Measurements from ENCODE around the gene MAP2K1.
"Not testable (repeated sequence)": the region's sequence is repeated elsewhere in the genome, so short reads cannot be mapped to it uniquely, and the experiment has no call there.

Gene MAP2K1

DNA sequence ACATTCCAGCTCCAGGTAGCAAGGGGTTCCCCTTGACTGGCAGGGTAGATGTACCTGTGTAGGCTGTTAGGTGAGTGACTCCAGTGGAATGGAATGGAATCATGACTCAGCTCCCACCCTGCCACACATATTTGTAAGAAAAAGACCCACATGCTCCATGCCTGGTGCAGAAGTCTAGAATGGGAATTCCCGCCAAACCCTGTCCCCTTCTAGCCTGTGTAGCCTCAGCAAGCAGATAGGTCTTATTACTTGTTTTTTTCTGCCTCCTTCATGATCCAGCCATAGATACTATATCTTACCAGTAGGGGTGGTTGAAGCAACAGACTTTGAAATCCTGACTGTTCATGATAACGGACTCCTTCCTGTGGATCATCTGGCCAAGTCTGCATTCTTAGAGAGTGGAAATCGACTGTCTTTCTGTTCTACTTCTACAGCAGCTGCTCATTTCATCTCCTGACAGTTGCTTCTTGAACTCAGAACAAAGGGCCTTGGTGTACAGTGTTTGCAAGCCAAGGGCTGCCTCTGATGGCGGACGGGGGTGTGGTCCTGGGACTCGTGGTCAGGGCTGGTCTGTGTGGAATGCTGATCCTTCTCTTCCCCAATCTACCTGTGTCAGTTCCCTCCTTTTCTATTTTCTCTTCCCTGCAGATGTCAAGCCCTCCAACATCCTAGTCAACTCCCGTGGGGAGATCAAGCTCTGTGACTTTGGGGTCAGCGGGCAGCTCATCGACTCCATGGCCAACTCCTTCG is 94.6 kb downstream of the MAP2K1 start:
- peak; percentile 13 for DNase-seq

DNA sequence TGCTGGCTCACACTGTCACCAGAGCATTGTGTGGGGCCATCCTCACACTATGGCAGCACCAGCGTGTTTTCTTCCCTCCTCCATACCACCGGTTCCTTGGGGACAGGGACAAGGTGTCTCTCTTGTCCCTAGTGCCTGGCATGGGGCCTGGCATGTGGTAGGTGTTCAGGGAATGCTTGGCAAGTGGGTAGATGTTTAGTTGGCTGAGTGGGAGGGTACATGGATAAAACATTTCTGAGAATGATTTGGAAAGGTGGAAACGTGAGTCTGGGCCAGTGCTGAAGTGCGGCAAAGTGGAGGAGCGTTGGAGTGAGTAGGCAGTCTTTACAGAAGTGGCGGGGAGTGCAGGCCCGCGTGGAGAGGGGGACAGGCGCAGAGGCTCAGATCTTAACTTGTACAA is 95.8 kb downstream of the MAP2K1 start:
- DNase-seq, result no peak

DNA sequence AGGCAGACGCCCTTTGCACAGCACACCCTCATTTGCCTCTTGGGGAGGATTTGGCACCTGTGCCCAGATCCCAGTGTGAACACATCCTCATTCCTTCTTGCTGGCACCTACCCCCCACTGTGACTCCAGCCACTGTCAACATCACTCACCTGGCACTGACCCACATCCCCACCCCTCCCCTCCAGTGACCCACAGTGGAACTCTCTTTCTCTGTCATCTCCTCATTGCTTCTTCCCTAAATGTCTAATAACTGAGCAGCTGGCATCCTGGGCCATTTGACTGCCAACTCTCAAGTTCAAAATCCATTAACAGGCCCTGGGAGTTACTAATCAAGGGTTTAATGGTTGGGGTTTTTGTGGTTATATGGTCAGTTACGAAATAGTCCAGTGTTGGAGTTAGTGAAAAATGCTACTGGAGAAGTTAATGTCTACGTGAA is 96.4 kb downstream of the MAP2K1 start:
- peak; percentile 40 for DNase-seq

DNA sequence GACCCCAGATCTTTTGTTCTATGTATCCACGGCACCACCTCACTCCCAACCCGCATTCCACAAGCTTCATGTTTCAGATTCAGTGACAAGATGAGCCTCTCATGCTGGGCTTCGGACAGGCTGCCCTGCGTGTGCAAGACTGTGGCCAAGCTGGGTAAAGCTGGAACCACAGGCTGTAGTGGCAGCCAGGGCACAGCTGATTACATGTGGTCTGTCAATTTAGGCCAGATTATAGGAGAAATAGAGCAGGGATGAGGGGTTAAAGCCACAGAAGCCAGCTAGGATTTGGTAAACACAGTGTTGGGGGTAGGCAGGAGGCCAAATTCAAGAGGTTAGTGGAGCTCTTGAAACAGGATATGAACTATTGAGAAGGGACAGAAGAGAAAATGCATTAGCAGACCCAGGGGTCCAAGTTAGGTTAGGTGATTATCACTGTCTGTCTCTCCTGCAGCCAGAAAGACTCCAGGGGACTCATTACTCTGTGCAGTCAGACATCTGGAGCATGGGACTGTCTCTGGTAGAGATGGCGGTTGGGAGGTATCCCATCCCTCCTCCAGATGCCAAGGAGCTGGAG is 97.9 kb downstream of the MAP2K1 start:
- DNase-seq, result no peak

DNA sequence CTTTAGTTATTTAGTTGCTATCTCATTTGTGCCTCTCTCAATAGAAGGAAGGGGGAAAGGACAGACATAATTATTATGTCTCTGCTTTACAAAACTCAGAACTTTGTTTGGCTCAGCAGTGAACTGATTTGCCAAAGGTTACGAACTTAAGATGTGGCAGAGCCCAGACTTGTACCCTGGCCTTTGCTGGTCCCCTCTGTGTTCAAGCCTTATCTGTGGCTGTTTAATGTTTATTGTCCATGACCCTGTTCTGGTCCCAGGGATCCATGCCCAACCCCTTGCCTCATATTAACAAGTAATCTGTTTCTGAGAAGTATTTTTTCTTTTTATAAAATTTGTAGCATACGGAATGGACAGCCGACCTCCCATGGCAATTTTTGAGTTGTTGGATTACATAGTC is 100.2 kb downstream of the MAP2K1 start:
- no peak for DNase-seq

DNA sequence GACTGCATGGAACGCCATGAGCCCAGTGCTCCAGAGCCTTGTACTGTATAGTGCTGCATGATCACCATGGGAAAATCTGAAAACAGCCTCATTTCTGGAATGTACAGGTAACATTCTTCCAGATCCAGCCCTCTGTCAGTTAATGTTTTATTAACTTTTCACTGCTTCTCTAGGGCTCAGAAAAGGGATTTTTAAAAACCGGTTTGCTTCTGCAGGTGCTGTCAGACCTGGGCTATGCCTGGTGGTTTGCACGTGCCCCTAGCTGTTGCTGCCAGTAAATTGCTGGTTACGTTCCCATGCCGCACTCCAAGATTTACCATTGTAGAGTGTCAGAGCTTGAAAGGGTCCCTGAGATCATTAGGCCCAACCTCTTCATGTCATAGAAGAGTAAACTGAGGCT is 101.8 kb downstream of the MAP2K1 start:
- DNase-seq, result no peak

DNA sequence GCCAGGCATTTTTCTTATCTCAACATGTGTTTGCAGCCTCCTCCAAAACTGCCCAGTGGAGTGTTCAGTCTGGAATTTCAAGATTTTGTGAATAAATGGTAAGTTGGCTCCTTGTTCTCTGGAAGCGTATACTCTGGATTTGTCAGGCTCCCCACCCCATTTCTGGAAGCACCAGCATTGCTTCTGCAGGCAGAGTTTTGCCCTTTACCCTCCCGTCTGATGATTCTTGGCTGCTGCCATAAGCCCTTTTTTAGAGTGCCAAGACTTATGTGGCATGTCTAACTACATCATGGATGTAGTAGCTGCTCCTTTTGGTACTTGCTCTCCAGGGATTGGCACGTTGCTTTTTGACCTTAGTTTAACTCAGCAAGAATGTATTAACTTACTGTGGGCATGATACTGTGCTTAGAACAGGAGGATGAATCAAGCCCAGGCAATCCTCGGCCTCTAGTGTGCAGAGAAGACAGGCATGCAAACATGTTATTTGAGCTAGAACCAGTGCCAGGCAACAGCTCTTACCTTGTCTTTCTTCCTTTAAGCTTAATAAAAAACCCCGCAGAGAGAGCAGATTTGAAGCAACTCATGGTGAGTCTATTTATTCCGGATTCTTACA is 102.6 kb downstream of the MAP2K1 start:
- no peak for DNase-seq

DNA sequence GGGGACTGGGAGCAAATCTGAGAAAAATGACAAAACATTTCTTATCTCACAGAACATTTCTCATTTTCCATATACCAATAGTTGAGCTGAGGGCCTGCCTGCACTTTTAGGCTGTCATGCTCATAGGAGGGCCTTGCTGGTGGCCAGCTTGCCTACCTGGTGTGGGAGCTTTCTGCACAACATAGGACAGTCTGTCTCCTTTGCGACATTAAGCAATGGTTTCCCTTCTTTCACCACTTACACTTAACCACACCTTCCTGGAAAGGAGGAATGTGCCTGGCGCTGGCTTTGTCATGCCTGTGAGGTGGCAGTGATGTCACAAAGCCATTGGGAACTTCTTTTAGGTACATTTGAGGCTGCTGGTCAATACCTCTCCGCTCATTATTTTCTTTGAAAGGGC is 105.1 kb downstream of the MAP2K1 start:
- DNase-seq, result no peak

DNA sequence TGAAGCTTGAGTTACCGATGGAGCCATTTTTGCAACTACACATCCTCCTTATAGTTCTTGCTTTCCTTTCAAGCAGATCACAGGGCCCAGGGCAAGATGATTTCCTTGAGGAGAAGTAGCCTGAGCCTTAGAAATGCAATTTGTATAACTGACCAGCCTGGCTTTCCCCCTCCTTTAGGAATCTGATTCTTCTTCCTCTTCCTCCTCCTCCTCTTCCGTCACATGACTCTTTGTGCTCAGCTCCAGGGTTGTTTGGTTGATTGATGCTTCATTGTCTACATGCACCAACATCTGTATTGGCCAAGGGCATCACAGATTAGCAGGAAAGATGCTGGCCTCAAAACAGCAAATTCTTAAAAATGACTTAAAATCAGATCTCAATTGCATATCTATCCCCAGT is 107.5 kb downstream of the MAP2K1 start:
- no peak for DNase-seq

DNA sequence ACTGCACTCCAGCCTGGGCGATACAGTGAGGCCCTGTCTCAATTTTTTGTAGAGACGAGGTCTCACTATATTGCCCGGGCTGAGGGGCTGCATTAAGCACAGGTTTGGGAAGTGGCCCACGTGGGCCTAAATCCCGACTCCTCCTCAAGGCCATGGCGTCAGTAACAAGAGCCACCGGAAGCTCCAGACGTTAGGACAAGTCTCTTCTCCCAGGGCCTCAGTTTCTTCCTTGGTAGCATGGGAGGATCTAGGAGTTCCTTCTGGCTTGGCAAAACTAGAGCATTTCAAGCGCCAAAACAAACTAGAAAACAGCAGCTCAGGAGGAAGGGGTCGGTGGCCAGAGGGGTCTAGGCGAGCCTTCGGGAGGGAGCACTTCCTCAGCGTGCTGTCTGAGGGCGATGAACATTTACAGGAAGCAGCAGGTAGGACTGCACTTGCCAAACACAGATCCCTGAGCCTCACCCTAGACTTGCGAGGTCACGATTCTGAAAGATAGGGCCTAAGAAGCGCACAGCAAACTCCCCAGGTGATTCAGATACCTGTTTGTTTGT is 110.3 kb downstream of the MAP2K1 start:
- DNase-seq, result peak; percentile 63

DNA sequence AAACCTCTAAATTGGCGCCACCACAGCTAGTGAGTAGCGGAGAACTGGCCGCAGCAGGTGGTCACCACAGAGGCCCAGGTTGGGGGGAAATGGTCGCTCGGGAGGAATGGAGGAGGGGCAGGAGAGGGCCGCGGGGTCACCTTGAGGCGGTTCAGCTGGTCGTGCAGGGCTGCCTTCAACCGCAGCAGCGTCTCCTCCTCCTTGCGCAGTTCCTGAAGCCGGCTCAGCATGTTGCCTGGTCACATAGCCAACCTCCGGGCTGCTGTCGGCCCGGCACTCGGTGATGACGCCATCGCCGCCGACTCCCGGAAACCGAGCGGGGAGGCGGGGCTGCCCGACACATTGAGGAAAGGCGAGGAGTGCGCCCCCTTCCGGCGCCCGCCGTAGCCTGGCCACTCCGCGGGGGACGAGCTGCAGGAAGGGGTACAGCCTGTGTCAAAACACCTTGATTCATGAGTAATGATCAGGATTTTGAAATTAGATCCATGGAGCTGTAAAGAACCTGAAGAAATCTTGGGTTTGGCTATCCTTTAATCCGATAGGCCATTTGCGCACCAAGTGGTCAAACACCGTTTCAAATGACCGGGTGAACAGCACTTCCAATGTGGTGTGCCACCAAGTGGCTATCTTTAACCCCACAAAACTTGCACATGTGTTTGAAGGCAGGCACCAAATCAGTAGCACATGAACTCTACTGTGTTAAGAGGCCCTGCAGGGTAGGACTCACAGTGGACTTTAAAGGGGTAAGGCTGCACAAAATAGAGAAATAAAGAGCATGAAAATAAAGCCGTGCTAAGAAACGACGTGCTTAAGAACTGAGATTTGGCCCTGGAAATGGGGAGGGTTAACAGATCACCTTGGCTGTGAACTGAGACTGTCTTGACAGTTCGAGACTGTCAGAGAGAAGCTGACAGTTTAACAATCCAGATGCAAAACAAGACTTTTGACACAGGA is 111.1 kb downstream of the MAP2K1 start, which contains the start of gene SNAPC5:
SNAPC5 (minus strand) TSS at position 261 of the 954 bp plus-strand sequence; CDS start at position 230, 31 bp downstream.
- DNase-seq, result peak; percentile 96

DNA sequence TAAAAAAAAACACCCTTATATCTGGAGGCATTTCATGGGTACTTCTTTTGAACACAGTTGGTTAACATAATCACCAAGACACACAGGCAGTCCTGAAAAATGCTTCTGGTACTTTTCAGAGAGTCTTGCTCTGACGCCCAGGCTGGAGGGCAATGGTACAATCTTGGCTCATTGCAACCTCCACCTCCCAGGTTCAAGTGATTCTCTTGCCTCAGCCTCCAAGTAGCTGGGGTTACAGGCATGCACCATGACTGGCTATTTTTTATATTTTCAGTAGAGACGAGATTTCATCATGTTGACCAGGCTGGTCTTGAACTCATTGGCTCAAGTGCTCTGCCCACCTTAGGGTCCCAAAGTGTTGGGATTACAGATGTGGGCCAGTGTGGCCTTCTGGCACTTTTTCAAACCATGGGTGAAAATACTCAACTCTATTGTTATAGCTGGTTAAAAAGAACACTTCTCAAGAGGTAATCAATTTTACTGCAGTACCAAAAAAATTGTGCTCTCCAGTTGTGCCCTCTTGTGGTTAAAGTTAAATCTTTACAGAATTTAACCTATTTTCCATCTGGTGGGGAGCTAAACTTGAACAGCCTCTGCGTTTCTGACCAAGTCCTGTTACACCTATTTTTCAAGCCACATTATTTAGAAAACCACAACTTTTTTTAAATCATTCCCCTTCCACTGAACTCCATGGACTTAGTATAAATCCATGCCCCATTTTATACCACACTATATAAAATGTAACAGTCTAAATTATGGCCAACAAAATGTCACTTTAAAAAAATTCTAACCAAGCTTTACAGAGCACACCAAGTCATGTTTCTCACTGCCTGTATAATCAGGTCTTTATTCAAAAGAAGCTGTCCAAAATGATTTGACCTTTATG is 112.0 kb downstream of the MAP2K1 start:
- peak; percentile 68 for DNase-seq

DNA sequence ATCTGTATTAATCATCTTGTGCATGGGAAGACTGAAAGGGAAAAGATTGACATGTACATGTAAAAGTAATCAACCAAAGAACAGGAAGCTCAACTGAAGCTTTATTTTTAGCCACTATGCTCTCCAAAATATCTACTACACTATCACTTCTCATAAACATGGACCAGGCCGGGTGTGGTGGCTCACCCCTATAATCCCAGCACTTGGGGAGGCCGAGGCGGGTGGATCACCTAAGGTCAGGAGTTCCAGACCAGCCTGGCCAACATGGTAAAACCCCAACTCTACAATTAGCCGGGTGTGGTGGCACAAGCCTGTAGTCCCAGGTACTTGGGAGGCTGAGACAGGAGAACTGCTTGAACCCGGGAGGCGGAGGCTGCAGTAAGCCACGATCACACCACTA is 113.6 kb downstream of the MAP2K1 start:
- not testable (repeated sequence) for DNase-seq

DNA sequence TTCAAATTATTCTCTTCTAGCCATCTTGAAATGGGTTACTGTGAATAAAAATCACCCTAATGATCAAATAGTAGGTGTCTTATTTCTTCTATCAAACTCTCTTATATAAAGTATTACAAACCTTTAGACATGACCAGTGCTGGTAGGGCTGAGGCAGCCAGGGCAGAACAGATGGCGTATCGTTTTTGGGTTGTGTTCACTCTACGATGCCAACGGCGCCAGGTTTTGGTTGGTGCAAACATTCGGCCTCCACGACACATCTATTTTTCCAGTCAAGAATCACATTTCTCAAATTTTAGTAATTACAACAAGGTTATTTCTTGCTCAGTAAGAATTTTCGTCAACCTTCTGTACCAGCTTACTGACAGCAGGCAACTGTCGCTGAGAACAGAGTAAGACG is 115.8 kb downstream of the MAP2K1 start:
- no peak for DNase-seq

DNA sequence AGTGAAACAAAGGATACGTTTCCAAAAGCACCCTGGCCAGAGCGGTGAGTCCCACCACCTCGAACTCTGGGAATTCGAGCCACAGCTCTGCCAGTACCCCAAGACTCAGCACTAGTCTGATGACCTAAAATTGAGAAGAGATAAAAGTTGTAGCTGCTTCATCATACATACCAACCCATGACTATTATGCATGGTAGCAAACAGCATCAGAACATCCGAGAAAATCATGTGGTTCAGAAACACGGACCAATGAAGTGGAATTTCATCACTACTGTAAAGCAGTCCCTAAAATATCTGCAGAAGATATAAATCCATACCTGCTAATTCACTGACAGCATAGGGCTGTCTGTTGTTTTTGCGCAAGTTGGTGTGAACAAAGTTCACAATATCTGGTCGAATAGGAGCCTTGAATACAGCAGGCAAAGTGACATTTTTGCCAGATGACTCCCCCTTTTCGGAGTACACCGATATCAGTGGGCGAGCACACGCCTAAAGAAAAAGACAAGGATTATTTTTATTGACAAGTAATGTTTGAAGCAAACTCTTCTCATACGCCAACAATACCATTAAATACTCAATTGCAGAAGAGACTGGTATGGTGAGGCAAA is 116.4 kb downstream of the MAP2K1 start:
- not testable (repeated sequence) for DNase-seq

DNA sequence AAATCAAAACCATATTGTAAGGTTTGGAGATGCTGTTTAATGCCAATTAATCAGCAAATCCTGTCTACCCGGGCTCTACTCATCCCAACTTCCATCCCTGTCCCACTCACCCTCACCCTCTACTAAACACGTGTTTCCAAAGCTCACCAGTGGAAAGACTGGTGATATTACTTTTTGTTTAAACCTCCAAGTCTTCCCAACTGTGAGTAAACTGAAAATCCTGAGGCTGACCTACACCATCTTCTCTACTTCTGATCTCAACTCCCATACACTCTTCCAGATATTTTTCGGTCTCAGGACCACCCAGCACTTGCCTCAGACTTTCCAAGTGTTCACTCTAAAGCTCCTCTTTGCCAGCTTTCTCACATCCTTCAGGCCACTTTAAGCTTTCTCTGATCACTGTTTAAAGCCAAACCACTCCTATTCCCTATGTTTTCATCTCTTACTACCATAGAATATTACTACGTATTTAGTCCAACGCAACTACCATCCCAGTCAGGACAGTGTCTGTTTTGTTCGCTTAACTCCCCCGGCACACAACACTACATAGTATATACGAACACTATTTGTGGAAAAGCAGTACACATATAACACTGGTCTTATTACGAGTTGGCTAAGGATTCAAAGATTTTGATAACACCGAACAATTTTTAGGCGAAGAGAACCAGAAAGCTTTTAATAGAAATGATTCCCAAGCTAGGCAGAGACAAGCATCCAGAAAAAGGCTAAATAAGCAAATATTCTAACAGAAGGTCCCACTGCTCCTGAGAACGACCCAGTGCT is 117.3 kb downstream of the MAP2K1 start:
- DNase-seq, result no peak

DNA sequence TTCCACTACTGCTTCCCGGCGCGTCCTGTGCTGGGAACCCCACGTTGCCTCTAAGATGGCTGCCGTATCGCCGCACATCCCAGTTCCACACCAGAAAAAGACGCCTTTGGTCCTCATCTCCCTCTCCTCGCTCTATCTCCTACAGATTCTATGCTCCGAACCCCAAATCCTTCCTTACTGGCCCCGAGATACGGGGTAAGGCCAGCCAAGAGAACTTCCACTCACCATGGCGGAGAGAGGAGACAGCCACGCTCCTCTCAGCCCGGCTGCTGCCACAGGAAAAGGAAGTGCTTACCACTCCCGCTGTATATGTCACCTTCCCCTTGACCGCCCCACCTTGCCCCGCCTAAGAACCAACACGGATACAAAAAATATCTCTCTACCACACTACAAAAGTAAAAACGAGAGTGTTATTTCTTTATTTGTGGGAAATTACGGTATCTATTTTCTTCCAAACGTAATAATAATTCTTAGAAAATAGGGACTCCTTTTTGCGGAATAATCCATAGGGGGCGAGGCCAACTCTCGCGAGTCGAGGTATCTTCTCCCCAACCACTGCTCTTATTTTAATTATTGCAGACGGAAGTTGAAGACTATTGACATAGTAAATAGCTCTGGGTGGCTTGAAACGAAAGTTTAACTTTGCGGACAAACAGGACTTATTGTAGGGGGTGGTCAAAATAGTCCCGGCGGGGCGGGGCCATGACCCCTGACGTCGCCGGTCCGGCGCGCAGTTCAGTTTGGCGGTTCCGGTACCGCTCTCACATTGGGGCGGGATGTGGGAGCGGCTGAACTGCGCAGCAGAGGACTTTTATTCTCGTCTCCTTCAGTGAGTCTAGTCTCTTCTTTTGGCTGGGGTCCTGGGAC is 118.1 kb downstream of the MAP2K1 start, which contains the start of the genes RPL4 and ZWILCH:
RPL4 (minus strand) TSS at position 293 of the 867 bp plus-strand sequence; CDS start at position 228, 65 bp downstream.
ZWILCH (plus strand) TSS at position 764 of the 867 bp plus-strand sequence; CDS start at position 777, 13 bp downstream.
- DNase-seq, result peak; percentile 94

DNA sequence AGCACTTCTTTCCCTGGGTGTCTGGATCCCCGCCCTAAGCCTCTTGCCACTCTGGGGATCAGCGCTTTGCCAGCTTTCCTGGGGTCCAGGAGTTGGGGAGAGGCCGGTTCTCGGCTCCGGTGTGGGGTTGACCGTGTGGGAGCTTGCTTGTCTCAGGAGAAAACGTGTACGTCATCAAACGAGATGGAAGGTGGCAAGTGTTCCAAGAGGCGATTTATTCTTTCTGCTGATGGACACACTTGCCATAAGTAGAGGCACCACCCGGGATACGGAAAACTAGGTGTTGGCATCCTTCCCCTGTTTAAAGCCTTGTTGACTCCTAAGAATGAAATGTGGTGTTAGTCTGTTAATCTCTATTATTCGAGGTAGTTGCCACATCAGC is 118.7 kb downstream of the MAP2K1 start:
- no peak for DNase-seq

DNA sequence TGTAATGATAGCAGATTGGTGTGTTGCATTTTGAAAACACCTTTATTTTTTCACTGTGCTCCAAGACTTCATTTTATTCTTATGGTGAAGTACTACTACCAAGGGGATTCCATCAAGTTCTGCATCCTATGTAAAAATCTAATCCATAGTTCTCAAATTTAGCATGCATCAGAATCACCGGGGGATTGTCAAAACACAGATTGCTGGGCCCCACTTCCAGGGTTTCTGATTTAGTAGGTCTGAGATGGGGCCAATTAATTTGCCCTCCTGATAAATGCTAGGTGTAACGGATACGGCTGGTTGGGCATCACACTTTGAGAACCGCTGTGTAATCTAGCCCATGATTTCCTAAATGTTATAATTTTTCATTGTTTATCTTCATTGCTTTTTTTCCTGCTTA is 119.1 kb downstream of the MAP2K1 start:
- no peak for DNase-seq
